22Rv1 (cell line): ENCODE measurements around the gene RASL10B.

Source experiments
- ZFX ChIP-seq: fragments of 450-650 bp; IDR thresholded peaks from 2 replicates; pipeline ENCODE4 v1.6.1; 2017; ENCODE audit warnings: antibody characterized with exemption, borderline replicate concordance
- TF ChIP-seq, protein P1 (sequence below): fragments of 450-650 bp; IDR thresholded peaks from 2 replicates; pipeline ENCODE4 v1.5.1; 2017; ENCODE audit warnings: mild to moderate bottlenecking

DNA sequence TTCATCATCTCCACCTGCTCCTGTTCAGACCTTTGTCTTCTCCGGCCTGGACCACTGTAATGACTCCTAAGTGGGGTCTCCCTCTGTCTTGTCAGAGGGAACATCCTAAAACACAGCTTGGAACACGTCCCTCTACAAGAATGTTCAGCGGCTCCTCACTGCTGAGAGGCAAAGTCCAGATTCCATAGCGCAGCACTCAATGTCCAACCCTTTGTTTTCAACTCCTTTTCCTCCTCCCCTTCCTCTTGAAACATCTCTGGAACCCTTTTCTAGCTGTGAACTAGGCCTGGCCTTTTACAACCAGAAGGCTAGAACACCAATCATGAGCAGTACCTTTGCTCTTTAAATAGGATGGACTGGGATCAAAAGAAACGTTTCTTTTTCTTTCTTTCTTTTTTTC is 30.2 kb downstream of the RASL10B start:
- TF ChIP-seq, protein P1, sequence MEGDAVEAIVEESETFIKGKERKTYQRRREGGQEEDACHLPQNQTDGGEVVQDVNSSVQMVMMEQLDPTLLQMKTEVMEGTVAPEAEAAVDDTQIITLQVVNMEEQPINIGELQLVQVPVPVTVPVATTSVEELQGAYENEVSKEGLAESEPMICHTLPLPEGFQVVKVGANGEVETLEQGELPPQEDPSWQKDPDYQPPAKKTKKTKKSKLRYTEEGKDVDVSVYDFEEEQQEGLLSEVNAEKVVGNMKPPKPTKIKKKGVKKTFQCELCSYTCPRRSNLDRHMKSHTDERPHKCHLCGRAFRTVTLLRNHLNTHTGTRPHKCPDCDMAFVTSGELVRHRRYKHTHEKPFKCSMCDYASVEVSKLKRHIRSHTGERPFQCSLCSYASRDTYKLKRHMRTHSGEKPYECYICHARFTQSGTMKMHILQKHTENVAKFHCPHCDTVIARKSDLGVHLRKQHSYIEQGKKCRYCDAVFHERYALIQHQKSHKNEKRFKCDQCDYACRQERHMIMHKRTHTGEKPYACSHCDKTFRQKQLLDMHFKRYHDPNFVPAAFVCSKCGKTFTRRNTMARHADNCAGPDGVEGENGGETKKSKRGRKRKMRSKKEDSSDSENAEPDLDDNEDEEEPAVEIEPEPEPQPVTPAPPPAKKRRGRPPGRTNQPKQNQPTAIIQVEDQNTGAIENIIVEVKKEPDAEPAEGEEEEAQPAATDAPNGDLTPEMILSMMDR = no peak
- no peak for TF ChIP-seq ZFX
